Activated T-helper 2 cell treated with anti-CD3 and anti-CD28 coated beads, Interferon-gamma antibody, Interleukin-2, Interleukin-4, amounts not matched to agents 10 μg/mL and 5 μg/mL and 100 μg/mL, durations not matched to agents 14 hours and 24 hours and 36 hours (primary cell): ENCODE data around the gene AOPEP. TPM values are rescaled to one million over a fixed set of nuclear protein-coding genes. Genes with fewer than 3 reads are reported as not detected.

Source experiments
- DNase-seq: peaks from one replicate; pipeline ENCODE4 v3.0.0; 2021; ENCODE audit warnings: low spot score
- H3K27ac Mint-ChIP-seq: one replicate; pipeline ENCODE4 v1.8.0; 2021; ENCODE audit warnings: mixed read lengths
- H3K27me3 Mint-ChIP-seq: one replicate; pipeline ENCODE4 v1.8.0; 2021; ENCODE audit warnings: low read depth, mixed read lengths
- H3K36me3 Mint-ChIP-seq: one replicate; pipeline ENCODE4 v1.8.0; 2021; ENCODE audit warnings: low read depth, mixed read lengths
- H3K4me1 Mint-ChIP-seq: one replicate; pipeline ENCODE4 v1.8.0; 2021; ENCODE audit warnings: low read depth, mixed read lengths
- H3K4me3 Mint-ChIP-seq: one replicate; pipeline ENCODE4 v1.8.0; 2021; ENCODE audit warnings: low read depth, mild to moderate bottlenecking, moderate library complexity, mixed read lengths
- H3K9me3 Mint-ChIP-seq: one replicate; pipeline ENCODE4 v1.8.0; 2021; ENCODE audit warnings: mixed read lengths
- intact Hi-C: fragments of 100-400 bp; cut with micrococcal nuclease; formaldehyde crosslinking; loops from one replicate; pipeline ENCODE4 v1.15.1; 2023
- total RNA-seq: library from RNA; stranded (reverse); gene quantifications from 2 replicates; pipeline ENCODE4 v1.2.3, GENCODE V29; 2022

AOPEP gene
- total RNA-seq, 1 donor from 2014 or later, result 24.6 TPM

GRCh38 chr9:94697972-94698581, 28.4 kb upstream of the AOPEP start:
- no peak overlapping the region for H3K27ac Mint-ChIP-seq
- no peak overlapping the region for H3K4me3 Mint-ChIP-seq
- H3K27me3 Mint-ChIP-seq, result peaks cover 18% of the 10 kb centered on the region

GRCh38 chr9:94699715-94700373, 26.7 kb upstream of the AOPEP start:
- Mint-ChIP-seq H3K36me3 (no peaks in the 10 kb centered on the region), H3K27ac (no peak overlapping the region), H3K9me3 (no peaks in the 10 kb centered on the region), H3K27me3 (peaks cover 25% of the 10 kb centered on the region), H3K4me3 (no peak overlapping the region), H3K4me1 (no peaks in the 10 kb centered on the region)
- intact Hi-C loops, result no loop called here
- no peak for DNase-seq

More at GRCh38 chr9:94697972-94698581, 28.4 kb upstream of the AOPEP start:
- Mint-ChIP-seq H3K4me1 (no peaks in the 10 kb centered on the region), H3K36me3 (no peaks in the 10 kb centered on the region), H3K9me3 (no peaks in the 10 kb centered on the region)
- intact Hi-C loops, result no loop called here
- DNase-seq, result no peak

GRCh38 chr9:94700445-94700844, 26.1 kb upstream of the AOPEP start:
- Mint-ChIP-seq H3K4me1 (no peaks in the 10 kb centered on the region), H3K27me3 (peaks cover 25% of the 10 kb centered on the region), H3K4me3 (no peak overlapping the region), H3K36me3 (no peaks in the 10 kb centered on the region), H3K27ac (no peak overlapping the region), H3K9me3 (no peaks in the 10 kb centered on the region)
- DNase-seq, result no peak
- intact Hi-C loops, result no loop called here

GRCh38 chr9:94703488-94704140, 22.9 kb upstream of the AOPEP start:
- no peak overlapping the region for H3K27ac Mint-ChIP-seq
- H3K4me1 Mint-ChIP-seq, result no peaks in the 10 kb centered on the region
- peaks cover 20% of the 10 kb centered on the region for H3K27me3 Mint-ChIP-seq
- no peak for DNase-seq
- H3K4me3 Mint-ChIP-seq, result no peak overlapping the region
- intact Hi-C loops, result no loop called here
- H3K36me3 Mint-ChIP-seq, result no peaks in the 10 kb centered on the region
- H3K9me3 Mint-ChIP-seq, result no peaks in the 10 kb centered on the region

- DNase-seq, result no peak
- Mint-ChIP-seq H3K9me3 (no peaks in the 10 kb centered on the region), H3K4me3 (no peak overlapping the region), H3K27ac (no peak overlapping the region), H3K4me1 (no peaks in the 10 kb centered on the region), H3K36me3 (no peaks in the 10 kb centered on the region), H3K27me3 (peaks cover 13% of the 10 kb centered on the region)
- intact Hi-C loops, result no loop called here
These were observed 21.3 kb upstream of the AOPEP start for GRCh38 chr9:94705162-94705702.

- DNase-seq, result no peak
- H3K27me3 Mint-ChIP-seq, result peaks cover 12% of the 10 kb centered on the region
- no peak overlapping the region for H3K27ac Mint-ChIP-seq
- H3K4me1 Mint-ChIP-seq, result no peaks in the 10 kb centered on the region
- no peaks in the 10 kb centered on the region for H3K36me3 Mint-ChIP-seq
- H3K4me3 Mint-ChIP-seq, result no peak overlapping the region
- intact Hi-C loops, result no loop called here
- no peaks in the 10 kb centered on the region for H3K9me3 Mint-ChIP-seq
These were observed 19.6 kb upstream of the AOPEP start for GRCh38 chr9:94706922-94707321.

- intact Hi-C loops, result no loop called here
- Mint-ChIP-seq H3K36me3 (no peaks in the 10 kb centered on the region), H3K27ac (no peak overlapping the region), H3K27me3 (peaks cover 15% of the 10 kb centered on the region), H3K4me3 (no peak overlapping the region), H3K9me3 (peaks cover 5% of the 10 kb centered on the region), H3K4me1 (no peaks in the 10 kb centered on the region)
- DNase-seq, result no peak
These were observed 12.9 kb upstream of the AOPEP start for GRCh38 chr9:94713436-94714215.

- no peaks in the 10 kb centered on the region for H3K36me3 Mint-ChIP-seq
- no peak overlapping the region for H3K27ac Mint-ChIP-seq
- DNase-seq, result no peak
- no peaks in the 10 kb centered on the region for H3K4me1 Mint-ChIP-seq
- H3K4me3 Mint-ChIP-seq, result no peak overlapping the region
- H3K27me3 Mint-ChIP-seq, result peaks cover 15% of the 10 kb centered on the region
- intact Hi-C loops, result no loop called here
- peaks cover 5% of the 10 kb centered on the region for H3K9me3 Mint-ChIP-seq
These were observed 12.0 kb upstream of the AOPEP start for GRCh38 chr9:94714494-94714893.

GRCh38 chr9:94717761-94718160, 8.7 kb upstream of the AOPEP start:
- no peak for DNase-seq
- peaks cover 5% of the 10 kb centered on the region for H3K9me3 Mint-ChIP-seq
- H3K36me3 Mint-ChIP-seq, result no peaks in the 10 kb centered on the region
- intact Hi-C loops, result no loop called here
- H3K27me3 Mint-ChIP-seq, result peaks cover 10% of the 10 kb centered on the region
- H3K4me3 Mint-ChIP-seq, result no peak overlapping the region
- H3K4me1 Mint-ChIP-seq, result no peaks in the 10 kb centered on the region
- no peak overlapping the region for H3K27ac Mint-ChIP-seq

GRCh38 chr9:94718936-94719335, 7.6 kb upstream of the AOPEP start:
- H3K36me3 Mint-ChIP-seq, result no peaks in the 10 kb centered on the region
- DNase-seq, result no peak
- no peak overlapping the region for H3K4me3 Mint-ChIP-seq
- H3K27ac Mint-ChIP-seq, result no peak overlapping the region
- peaks cover 7% of the 10 kb centered on the region for H3K27me3 Mint-ChIP-seq
- intact Hi-C loops, result no loop called here
- no peaks in the 10 kb centered on the region for H3K4me1 Mint-ChIP-seq
- peaks cover 5% of the 10 kb centered on the region for H3K9me3 Mint-ChIP-seq

GRCh38 chr9:94719878-94720277, 6.6 kb upstream of the AOPEP start:
- intact Hi-C loops, result loop anchor here (10.0 kb wide), 1 partner anchor 155 kb away; no protein-coding TSS in a partner anchor
- Mint-ChIP-seq H3K27ac (no peak overlapping the region), H3K4me1 (no peaks in the 10 kb centered on the region), H3K9me3 (peaks cover 5% of the 10 kb centered on the region), H3K4me3 (no peak overlapping the region), H3K27me3 (peaks cover 7% of the 10 kb centered on the region), H3K36me3 (no peaks in the 10 kb centered on the region)
- DNase-seq, result no peak

- no peak overlapping the region for H3K27ac Mint-ChIP-seq
- no peaks in the 10 kb centered on the region for H3K4me1 Mint-ChIP-seq
- no peak for DNase-seq
- H3K4me3 Mint-ChIP-seq, result no peak overlapping the region
- no peaks in the 10 kb centered on the region for H3K36me3 Mint-ChIP-seq
- intact Hi-C loops, result loop anchor here (10.0 kb wide), 1 partner anchor 154 kb away; no protein-coding TSS in a partner anchor
- peaks cover 7% of the 10 kb centered on the region for H3K27me3 Mint-ChIP-seq
- H3K9me3 Mint-ChIP-seq, result peaks cover 5% of the 10 kb centered on the region
These were observed 5.5 kb upstream of the AOPEP start for GRCh38 chr9:94720846-94721549.
